SK-N-SH (cell line): ENCODE measurements around the gene CNTN4. TPM values are rescaled to one million over a fixed set of nuclear protein-coding genes. Genes with fewer than 3 reads are reported as not detected.

Experiments used
- CTCF ChIA-PET: fragments of 300-600, 350-600 bp; formaldehyde crosslinking; extraction: SDS; loops from one replicate; lab custom pipeline; 2021; lab: Yijun Ruan, JAX
- POLR2A ChIA-PET: fragments of 350-600 bp; sonication (Branson Sonifier 250); formaldehyde crosslinking; extraction: SDS; loops from one replicate; lab custom pipeline; 2020; ENCODE audit warnings: antibody characterized with exemption, inconsistent platforms; lab: Yijun Ruan, JAX
- DNase-seq: peaks from one replicate; pipeline ENCODE4 v3.0.0; 2012
- H2AFZ ChIP-seq: fragments of 200-600 bp; sonication (generic); 2 replicates; pipeline ENCODE4 v1.8.1; 2016; ENCODE audit warnings: antibody characterized with exemption, mild to moderate bottlenecking, low read depth
- H3F3A ChIP-seq: fragments of 200-600 bp; sonication (generic); replicated peaks from 2 replicates; pipeline ENCODE3; 2016; ENCODE audit warnings: antibody characterized with exemption, mild to moderate bottlenecking; ENCODE audit not compliant: insufficient read depth
- H3K27ac ChIP-seq, 2 experiments: fragments of 200-500 bp in 1 of 2; fragments of 200-600 bp in 1 of 2; sonication (Bioruptor generic) in 1 of 2; sonication (generic), shearing (Covaris generic) in 1 of 2; 2 replicates each; pipeline versions ENCODE4 v1.5.1 to v1.6.1; 2014 to 2016; ENCODE audit warnings: low read depth in 2 of 2, inconsistent platforms in 1 of 2, low read length in 1 of 2, mild to moderate bottlenecking in 1 of 2, mixed read lengths in 1 of 2
- H3K27me3 ChIP-seq: fragments of 200-600 bp; sonication (generic), shearing (Covaris generic); 2 replicates; pipeline ENCODE4 v1.6.1; 2016; ENCODE audit warnings: mixed run types; ENCODE audit not compliant: insufficient read depth
- H3K36me3 ChIP-seq, 2 experiments: fragments of 200-500 bp in 1 of 2; fragments of 200-600 bp in 1 of 2; sonication (Bioruptor generic) in 1 of 2; sonication (generic) in 1 of 2; replicated peaks in 1 of 2; 2 replicates each; pipeline versions ENCODE3 to v1.5.1; 2014 to 2016; ENCODE audit warnings: low read length in 1 of 2, mild to moderate bottlenecking in 1 of 2; ENCODE audit not compliant: insufficient read depth in 2 of 2, control insufficient read depth in 1 of 2
- H3K4me1 ChIP-seq, 2 experiments: fragments of 200-500 bp in 1 of 2; fragments of 200-600 bp in 1 of 2; sonication (Bioruptor generic) in 1 of 2; sonication (generic), shearing (Covaris generic) in 1 of 2; 2 replicates each; pipeline versions ENCODE4 v1.5.1 to v1.6.1; 2014 to 2016; ENCODE audit warnings: low read depth in 1 of 2, low read length in 1 of 2, mixed run types in 1 of 2; ENCODE audit not compliant: insufficient read depth in 2 of 2, control insufficient read depth in 1 of 2
- H3K4me2 ChIP-seq: fragments of 200-600 bp; sonication (generic), shearing (Covaris generic); 2 replicates; pipeline ENCODE4 v1.6.1; 2017; ENCODE audit warnings: mixed run types
- H3K4me3 ChIP-seq, 2 experiments: fragments of 200-500 bp in 1 of 2; fragments of 200-600 bp in 1 of 2; sonication (Bioruptor generic) in 1 of 2; sonication (generic), shearing (Covaris generic) in 1 of 2; 2 replicates each; pipeline versions ENCODE4 v1.5.1 to v1.8.1; 2014 to 2016; ENCODE audit warnings: low read depth in 2 of 2, inconsistent platforms in 1 of 2, low read length in 1 of 2, mild to moderate bottlenecking in 1 of 2, mixed read lengths in 1 of 2, moderate library complexity in 1 of 2
- H3K79me2 ChIP-seq: fragments of 200-600 bp; sonication (generic); 2 replicates; pipeline ENCODE4 v1.8.1; 2017; ENCODE audit warnings: mild to moderate bottlenecking; ENCODE audit not compliant: insufficient read depth
- H3K9ac ChIP-seq: fragments of 200-600 bp; sonication (generic); 2 replicates; pipeline ENCODE4 v1.6.1; 2017; ENCODE audit warnings: mixed run types
- H3K9me2 ChIP-seq: fragments of 200-600 bp; sonication (generic); 2 replicates; pipeline ENCODE4 v1.6.1; 2017; ENCODE audit warnings: mixed run types
- H3K9me3 ChIP-seq: fragments of 200-600 bp; sonication (generic); 2 replicates; pipeline ENCODE4 v1.6.1; 2017; ENCODE audit warnings: mixed run types, mild to moderate bottlenecking, moderate library complexity
- H4K20me1 ChIP-seq: fragments of 200-600 bp; sonication (generic); 2 replicates; pipeline ENCODE4 v1.6.1; 2017; ENCODE audit warnings: mild to moderate bottlenecking, mixed run types; ENCODE audit not compliant: insufficient read depth
- CHD2 ChIP-seq: fragments of 150-350 bp; IDR thresholded peaks from 2 replicates; pipeline ENCODE4 v1.6.1; 2018; ENCODE audit warnings: low read length; ENCODE audit not compliant: partially characterized antibody
- ELF1 ChIP-seq: IDR thresholded peaks from 2 replicates; pipeline ENCODE4 v1.4.0; 2012
- EZH2phosphoT487 ChIP-seq: fragments of 200-600 bp; sonication (generic); IDR thresholded peaks from 2 replicates; pipeline ENCODE4 v1.6.1; 2017; ENCODE audit warnings: low read depth, mixed run types, mild to moderate bottlenecking, antibody characterized with exemption, moderate library complexity, borderline replicate concordance
- FOXJ3 ChIP-seq: sonication (generic); formaldehyde crosslinking; IDR thresholded peaks from 2 replicates; pipeline ENCODE4 v1.5.1; 2020; ENCODE audit warnings: mild to moderate bottlenecking, missing genetic modification reagents
- GABPA ChIP-seq: IDR thresholded peaks from 2 replicates; pipeline ENCODE4 v1.4.0; 2012; ENCODE audit warnings: low read depth, mild to moderate bottlenecking
- JUND ChIP-seq: IDR thresholded peaks from 2 replicates; pipeline ENCODE4 v1.4.0; 2012
- MEF2A ChIP-seq: IDR thresholded peaks from 2 replicates; pipeline ENCODE4 v1.4.0; 2012; ENCODE audit warnings: low read depth, borderline replicate concordance
- MXI1 ChIP-seq: IDR thresholded peaks from 2 replicates; pipeline ENCODE4 v1.6.1; 2012; ENCODE audit warnings: mild to moderate bottlenecking, low read depth, low read length, improper control_type of control experiment
- RCOR1 ChIP-seq: fragments of 150-350 bp; IDR thresholded peaks from 2 replicates; pipeline ENCODE4 v1.6.1; 2017; ENCODE audit warnings: antibody characterized with exemption, low read length
- RXRA ChIP-seq: IDR thresholded peaks from 2 replicates; pipeline ENCODE4 v1.4.0; 2012; ENCODE audit warnings: low read depth, mild to moderate bottlenecking, borderline replicate concordance
- SIN3A ChIP-seq: IDR thresholded peaks from 2 replicates; pipeline ENCODE4 v1.6.1; 2012; ENCODE audit warnings: low read depth, mild to moderate bottlenecking, low read length, moderate library complexity, borderline replicate concordance
- TAF1 ChIP-seq: IDR thresholded peaks from 2 replicates; pipeline ENCODE4 v1.6.1; 2012; ENCODE audit warnings: low read depth, mild to moderate bottlenecking, low read length, moderate library complexity, borderline replicate concordance
- TCF12 ChIP-seq: IDR thresholded peaks from 2 replicates; pipeline ENCODE4 v1.4.0; 2012
- YY1 ChIP-seq: IDR thresholded peaks from 2 replicates; pipeline ENCODE4 v1.4.0; 2012; ENCODE audit warnings: low read depth, mild to moderate bottlenecking
- WGBS: methylation state at CpG from one replicate; pipeline ENCODE4 v1.1.6; 2017; ENCODE audit warnings: low lambda C conversion rate; 5-methylcytosine and 5-hydroxymethylcytosine counted together
- polyA plus RNA-seq, 3 experiments: library from polyadenylated mRNA; depleted of rRNA; stranded (reverse); fragments of >200 nt; gene quantifications; 2 replicates each; pipeline ENCODE4 v1.2.3, GENCODE V29; 2012
- TF ChIP-seq, protein P1 (sequence below): IDR thresholded peaks from 2 replicates; pipeline ENCODE4; 2012
- TF ChIP-seq, protein P2 (sequence below): fragments of 150-350 bp; IDR thresholded peaks from 2 replicates; pipeline ENCODE4 v1.6.1; 2016; ENCODE audit warnings: mild to moderate bottlenecking, low read depth, low read length
- TF ChIP-seq, protein P3 (sequence below): IDR thresholded peaks from 2 replicates; pipeline ENCODE4 v1.4.0; 2012; ENCODE audit warnings: low read depth, borderline replicate concordance
- TF ChIP-seq, protein P4 (sequence below): IDR thresholded peaks from 2 replicates; pipeline ENCODE4 v1.4.0; 2012; ENCODE audit warnings: low read depth
- TF ChIP-seq, protein P5 (sequence below): IDR thresholded peaks from 2 replicates; pipeline ENCODE4 v1.6.1; 2012; ENCODE audit warnings: mild to moderate bottlenecking, low read depth, low read length, moderate library complexity

The CNTN4 gene
- polyA plus RNA-seq, 1 of the 3 experiments (the other 2 are of a cell fraction) = 0.12 TPM

- no peak for DNase-seq
- POLR2A ChIA-PET = no interaction called here
- Histone ChIP-seq H3F3A (no peaks in the 10 kb centered on the region), H3K79me2 (no peaks in the 10 kb centered on the region), H3K4me3 (no peak overlapping the region), H3K4me2 (no peak overlapping the region), H2AFZ (no peak overlapping the region), H3K36me3 (no peaks in the 10 kb centered on the region), H3K27me3 (no peaks in the 10 kb centered on the region), H3K4me1 (no peaks in the 10 kb centered on the region), H3K9me3 (no peaks in the 10 kb centered on the region; the same call in 1 of the 2 replicates), H3K27ac (no peak overlapping the region), H4K20me1 (no peaks in the 10 kb centered on the region), H3K9me2 (no peaks in the 10 kb centered on the region), H3K9ac (no peak overlapping the region)
- CTCF ChIA-PET = interaction anchor here (2.4 kb wide), 1 partner anchor 18 kb away, joined by 10 read pairs; no protein-coding TSS in a partner anchor
- TF ChIP-seq JUND (no peak), GABPA (no peak), EZH2phosphoT487 (no peak), TAF1 (no peak), TCF12 (no peak), MXI1 (no peak), SIN3A (no peak), FOXJ3 (CRISPR knock-in tag) (no peak), CHD2 (no peak), ELF1 (no peak)
- TF ChIP-seq, protein P1, sequence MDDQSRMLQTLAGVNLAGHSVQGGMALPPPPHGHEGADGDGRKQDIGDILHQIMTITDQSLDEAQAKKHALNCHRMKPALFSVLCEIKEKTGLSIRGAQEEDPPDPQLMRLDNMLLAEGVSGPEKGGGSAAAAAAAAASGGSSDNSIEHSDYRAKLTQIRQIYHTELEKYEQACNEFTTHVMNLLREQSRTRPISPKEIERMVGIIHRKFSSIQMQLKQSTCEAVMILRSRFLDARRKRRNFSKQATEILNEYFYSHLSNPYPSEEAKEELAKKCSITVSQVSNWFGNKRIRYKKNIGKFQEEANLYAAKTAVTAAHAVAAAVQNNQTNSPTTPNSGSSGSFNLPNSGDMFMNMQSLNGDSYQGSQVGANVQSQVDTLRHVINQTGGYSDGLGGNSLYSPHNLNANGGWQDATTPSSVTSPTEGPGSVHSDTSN = no peak
- TF ChIP-seq, protein P2, sequence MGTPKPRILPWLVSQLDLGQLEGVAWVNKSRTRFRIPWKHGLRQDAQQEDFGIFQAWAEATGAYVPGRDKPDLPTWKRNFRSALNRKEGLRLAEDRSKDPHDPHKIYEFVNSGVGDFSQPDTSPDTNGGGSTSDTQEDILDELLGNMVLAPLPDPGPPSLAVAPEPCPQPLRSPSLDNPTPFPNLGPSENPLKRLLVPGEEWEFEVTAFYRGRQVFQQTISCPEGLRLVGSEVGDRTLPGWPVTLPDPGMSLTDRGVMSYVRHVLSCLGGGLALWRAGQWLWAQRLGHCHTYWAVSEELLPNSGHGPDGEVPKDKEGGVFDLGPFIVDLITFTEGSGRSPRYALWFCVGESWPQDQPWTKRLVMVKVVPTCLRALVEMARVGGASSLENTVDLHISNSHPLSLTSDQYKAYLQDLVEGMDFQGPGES = no peak
- TF ChIP-seq, protein P3, sequence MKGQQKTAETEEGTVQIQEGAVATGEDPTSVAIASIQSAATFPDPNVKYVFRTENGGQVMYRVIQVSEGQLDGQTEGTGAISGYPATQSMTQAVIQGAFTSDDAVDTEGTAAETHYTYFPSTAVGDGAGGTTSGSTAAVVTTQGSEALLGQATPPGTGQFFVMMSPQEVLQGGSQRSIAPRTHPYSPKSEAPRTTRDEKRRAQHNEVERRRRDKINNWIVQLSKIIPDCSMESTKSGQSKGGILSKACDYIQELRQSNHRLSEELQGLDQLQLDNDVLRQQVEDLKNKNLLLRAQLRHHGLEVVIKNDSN = no peak
- TF ChIP-seq, protein P4, sequence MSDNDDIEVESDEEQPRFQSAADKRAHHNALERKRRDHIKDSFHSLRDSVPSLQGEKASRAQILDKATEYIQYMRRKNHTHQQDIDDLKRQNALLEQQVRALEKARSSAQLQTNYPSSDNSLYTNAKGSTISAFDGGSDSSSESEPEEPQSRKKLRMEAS = no peak
- WGBS = 9% methylated on average over 2 of the region's 2 CpGs
These were observed 805.4 kb downstream of the CNTN4 start for GRCh38 chr3:2904054-2904453.

- no peak overlapping the region for H2AFZ ChIP-seq
- H3K36me3 ChIP-seq = no peaks in the 10 kb centered on the region
- H3K9ac ChIP-seq = no peak overlapping the region
- no peak for DNase-seq
- no peaks in the 10 kb centered on the region for H3K4me1 ChIP-seq
- no peaks in the 10 kb centered on the region for H3K79me2 ChIP-seq
- H3K9me2 ChIP-seq = no peaks in the 10 kb centered on the region
- POLR2A ChIA-PET = no interaction called here
- H3K27me3 ChIP-seq = no peaks in the 10 kb centered on the region
- no peak overlapping the region for H3K4me3 ChIP-seq
- no peaks in the 10 kb centered on the region for H3F3A ChIP-seq
- H4K20me1 ChIP-seq = no peaks in the 10 kb centered on the region
- H3K9me3 ChIP-seq = no peaks in the 10 kb centered on the region
- H3K4me2 ChIP-seq = no peak overlapping the region
- CTCF ChIA-PET = interaction anchor here (0.6 to 1.2 kb wide), 3 partner anchors 13 to 867 kb away, joined by 3 read pairs; no protein-coding TSS in a partner anchor
- TF ChIP-seq, protein P5, sequence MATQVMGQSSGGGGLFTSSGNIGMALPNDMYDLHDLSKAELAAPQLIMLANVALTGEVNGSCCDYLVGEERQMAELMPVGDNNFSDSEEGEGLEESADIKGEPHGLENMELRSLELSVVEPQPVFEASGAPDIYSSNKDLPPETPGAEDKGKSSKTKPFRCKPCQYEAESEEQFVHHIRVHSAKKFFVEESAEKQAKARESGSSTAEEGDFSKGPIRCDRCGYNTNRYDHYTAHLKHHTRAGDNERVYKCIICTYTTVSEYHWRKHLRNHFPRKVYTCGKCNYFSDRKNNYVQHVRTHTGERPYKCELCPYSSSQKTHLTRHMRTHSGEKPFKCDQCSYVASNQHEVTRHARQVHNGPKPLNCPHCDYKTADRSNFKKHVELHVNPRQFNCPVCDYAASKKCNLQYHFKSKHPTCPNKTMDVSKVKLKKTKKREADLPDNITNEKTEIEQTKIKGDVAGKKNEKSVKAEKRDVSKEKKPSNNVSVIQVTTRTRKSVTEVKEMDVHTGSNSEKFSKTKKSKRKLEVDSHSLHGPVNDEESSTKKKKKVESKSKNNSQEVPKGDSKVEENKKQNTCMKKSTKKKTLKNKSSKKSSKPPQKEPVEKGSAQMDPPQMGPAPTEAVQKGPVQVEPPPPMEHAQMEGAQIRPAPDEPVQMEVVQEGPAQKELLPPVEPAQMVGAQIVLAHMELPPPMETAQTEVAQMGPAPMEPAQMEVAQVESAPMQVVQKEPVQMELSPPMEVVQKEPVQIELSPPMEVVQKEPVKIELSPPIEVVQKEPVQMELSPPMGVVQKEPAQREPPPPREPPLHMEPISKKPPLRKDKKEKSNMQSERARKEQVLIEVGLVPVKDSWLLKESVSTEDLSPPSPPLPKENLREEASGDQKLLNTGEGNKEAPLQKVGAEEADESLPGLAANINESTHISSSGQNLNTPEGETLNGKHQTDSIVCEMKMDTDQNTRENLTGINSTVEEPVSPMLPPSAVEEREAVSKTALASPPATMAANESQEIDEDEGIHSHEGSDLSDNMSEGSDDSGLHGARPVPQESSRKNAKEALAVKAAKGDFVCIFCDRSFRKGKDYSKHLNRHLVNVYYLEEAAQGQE = no peak
- TF ChIP-seq RXRA = no peak
- TF ChIP-seq YY1 = no peak
- TF ChIP-seq, protein P4 = no peak
- TF ChIP-seq MEF2A = no peak
- no peak for TF ChIP-seq ELF1
- no peak for TF ChIP-seq RCOR1
- TF ChIP-seq, all 33 proteins: peak for 0
- 16% methylated on average over 5 of the region's 5 CpGs for WGBS
- no peak overlapping the region for H3K27ac ChIP-seq
These were observed 810.2 kb downstream of the CNTN4 start for GRCh38 chr3:2908693-2909351.
